Right ventricle myocardium inferior (tissue), 1 donor: ENCODE measurements around the gene NKAIN2. TPM values are rescaled to one million over a fixed set of nuclear protein-coding genes. Genes with fewer than 3 reads are reported as not detected.
"Not testable (repeated sequence)": the region's sequence is repeated elsewhere in the genome, so short reads cannot be mapped to it uniquely, and the experiment has no call there.

Experiments
- ATAC-seq: fragments of 200-7000 bp; cut with Tn5 transposase; one replicate; pipeline ENCODE4 v1.9.1; 2020; ENCODE audit warnings: mild to moderate bottlenecking, moderate library complexity
- DNase-seq: peaks from one replicate; pipeline ENCODE4 v3.0.0; 2021; ENCODE audit errors: missing footprints
- intact Hi-C: fragments of 100-400 bp; cut with DNase I; formaldehyde crosslinking; loops from one replicate; pipeline ENCODE4 v1.11.0; 2022
- total RNA-seq: library from RNA; stranded (reverse); fragmentation: NEBNext Ultra II Directional; extraction: Animal tissue kit (Norgen Biotek cat#: 25700); gene quantifications from one replicate; pipeline ENCODE4 v1.2.1, GENCODE V29; 2021
- donor health status: DM: no; HTN: yes; CAD: no; lungs with severe emphysema.

NKAIN2 gene
- total RNA-seq, 1 donor from 2014 or later: 0.30 TPM

DNA sequence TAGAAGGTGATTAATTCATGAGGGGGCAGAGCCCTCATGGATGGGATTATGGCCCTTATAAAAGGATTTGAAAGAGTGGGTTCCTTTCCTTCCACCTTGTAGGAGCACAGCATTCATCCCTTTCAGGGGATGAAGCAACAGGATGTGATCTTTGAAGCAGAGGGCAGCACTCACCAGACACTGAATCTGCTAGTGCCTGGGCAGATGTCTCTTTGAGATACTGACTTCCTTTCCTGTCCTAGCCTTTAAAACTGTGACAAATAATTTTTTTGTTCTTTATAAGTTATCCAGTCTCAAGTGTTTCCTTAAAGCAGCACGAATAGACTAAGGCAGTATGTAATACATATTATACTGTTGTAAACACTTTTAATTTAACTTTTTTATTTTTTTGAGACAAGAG, 620.0 kb downstream of the NKAIN2 start:
- DNase-seq: no peak
- intact Hi-C loops: no loop called here

DNA sequence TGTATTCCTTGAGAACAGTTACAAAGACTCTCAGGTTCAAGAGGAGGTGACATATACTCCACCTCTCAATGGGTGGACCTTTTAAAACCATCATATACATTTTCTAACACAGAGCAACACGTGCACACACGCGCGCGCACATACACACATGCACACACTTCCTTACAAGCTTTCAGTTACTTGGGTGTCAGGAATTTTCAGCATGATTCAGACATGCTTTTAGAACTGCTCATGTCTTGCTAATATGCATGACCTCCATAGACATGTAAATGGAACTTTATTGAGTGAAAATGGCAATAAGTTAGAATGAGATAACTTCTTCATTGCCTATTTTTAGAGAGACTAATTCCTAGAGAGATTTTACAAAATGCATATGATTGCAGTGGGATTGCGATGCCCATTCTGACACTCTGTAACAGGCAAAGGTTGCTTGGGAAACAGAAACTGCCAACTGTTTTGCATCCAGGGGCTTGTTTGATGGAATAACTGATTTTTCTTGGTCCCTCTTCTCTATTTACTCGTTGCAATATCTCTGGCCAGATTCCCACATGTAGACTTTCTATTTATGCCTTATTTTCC, 627.2 kb downstream of the NKAIN2 start:
- intact Hi-C loops: no loop called here
- ATAC-seq (no peak), DNase-seq (no peak)

More for the DNA sequence above, 620.0 kb downstream of the NKAIN2 start:
- ATAC-seq: no peak

GRCh38 chr6:124432620-124433019, 629.0 kb downstream of the NKAIN2 start:
- ATAC-seq (no peak), DNase-seq (no peak)
- intact Hi-C loops: no loop called here

GRCh38 chr6:124433387-124434160, 629.9 kb downstream of the NKAIN2 start:
- DNase-seq (no peak), ATAC-seq (no peak)
- intact Hi-C loops: no loop called here

DNA sequence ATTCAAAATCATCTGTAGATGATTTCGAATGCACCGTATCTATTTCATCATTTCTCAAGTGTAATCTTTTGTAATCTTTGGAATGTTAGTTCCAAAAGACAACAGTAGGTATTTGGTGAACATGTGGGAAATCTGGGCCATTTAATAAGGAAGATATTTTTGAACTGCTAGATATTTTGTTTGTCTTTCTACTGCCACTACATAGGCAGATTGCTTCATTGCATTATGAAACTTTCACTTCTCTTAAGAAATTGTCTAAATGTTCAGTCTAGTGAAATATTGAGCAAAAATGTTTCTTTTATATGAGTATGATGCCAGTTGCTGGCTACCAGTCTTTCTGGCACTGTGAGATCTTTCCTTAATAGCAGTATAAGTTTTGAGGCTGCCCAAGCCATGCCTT, 630.8 kb downstream of the NKAIN2 start:
- ATAC-seq (no peak), DNase-seq (no peak)
- intact Hi-C loops: no loop called here

DNA sequence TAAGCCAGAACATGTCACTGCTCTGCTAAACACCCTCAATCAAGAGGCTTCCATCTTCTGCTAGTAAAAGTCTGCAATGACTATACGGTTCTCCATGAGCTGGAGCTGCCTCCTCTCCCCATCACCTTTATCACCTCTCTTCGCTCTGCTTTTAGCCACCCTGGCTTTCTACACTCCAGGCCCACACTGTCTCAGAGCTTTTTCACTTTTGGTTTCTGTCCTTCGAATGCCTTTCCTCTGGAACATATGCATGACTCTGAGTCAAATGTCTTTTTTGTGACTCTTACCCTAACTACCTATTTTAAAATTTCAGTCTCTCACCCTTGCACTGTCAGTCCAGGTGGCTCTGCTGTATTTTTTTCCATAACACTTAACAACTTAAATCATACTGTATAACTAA, 633.1 kb downstream of the NKAIN2 start:
- intact Hi-C loops: no loop called here
- no peak for ATAC-seq

DNA sequence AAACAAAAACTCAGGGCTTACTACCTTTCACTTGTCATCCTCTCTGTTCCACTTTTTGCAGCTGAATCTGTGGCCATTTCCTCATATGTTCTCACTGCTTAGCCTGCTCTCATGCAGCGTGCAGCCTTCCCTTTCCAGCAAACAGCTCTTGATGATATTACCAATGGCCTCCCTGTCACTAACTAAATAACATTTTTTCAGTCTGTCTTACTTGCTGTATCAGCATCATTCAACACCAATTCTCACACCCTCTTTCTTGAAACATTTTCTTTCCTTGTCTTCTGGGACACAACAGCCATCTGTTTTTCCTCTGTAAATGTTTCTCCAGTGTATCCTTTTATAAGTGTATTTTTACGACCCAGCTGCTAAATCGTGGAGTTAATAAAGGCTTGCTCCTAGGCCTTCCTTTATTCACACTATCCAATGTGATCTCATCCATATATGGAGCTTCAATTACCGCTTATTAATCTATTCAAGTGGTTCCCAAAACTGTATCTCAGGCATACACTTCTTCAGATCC, 634.9 kb downstream of the NKAIN2 start:
- intact Hi-C loops: no loop called here
- no peak for ATAC-seq
- no peak for DNase-seq

More for the DNA sequence above, 633.1 kb downstream of the NKAIN2 start:
- no peak for DNase-seq

DNA sequence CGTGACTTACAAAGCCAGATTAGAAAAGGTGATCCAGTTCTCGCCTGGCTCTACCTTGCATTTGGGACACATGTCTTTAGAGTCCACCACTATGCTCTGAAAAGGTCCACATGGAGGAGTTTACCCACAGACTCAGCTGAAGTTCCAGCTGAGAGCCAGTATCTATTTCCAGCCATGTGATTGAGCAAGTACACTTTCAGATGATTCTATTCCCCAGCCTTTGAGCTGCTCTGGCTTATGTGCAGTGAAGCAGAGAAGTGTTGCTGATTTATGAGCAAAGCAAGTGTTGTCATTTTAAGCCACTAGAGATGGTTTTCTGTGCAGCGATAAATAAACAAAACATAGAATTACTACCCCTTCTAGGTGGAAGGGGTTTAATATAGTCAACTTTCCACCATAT, 637.8 kb downstream of the NKAIN2 start:
- intact Hi-C loops: no loop called here
- no peak for DNase-seq
- no peak for ATAC-seq

- intact Hi-C loops: no loop called here
- ATAC-seq (no peak), DNase-seq (no peak)
Observed at GRCh38 chr6:124443541-124443940, 639.9 kb downstream of the NKAIN2 start.

DNA sequence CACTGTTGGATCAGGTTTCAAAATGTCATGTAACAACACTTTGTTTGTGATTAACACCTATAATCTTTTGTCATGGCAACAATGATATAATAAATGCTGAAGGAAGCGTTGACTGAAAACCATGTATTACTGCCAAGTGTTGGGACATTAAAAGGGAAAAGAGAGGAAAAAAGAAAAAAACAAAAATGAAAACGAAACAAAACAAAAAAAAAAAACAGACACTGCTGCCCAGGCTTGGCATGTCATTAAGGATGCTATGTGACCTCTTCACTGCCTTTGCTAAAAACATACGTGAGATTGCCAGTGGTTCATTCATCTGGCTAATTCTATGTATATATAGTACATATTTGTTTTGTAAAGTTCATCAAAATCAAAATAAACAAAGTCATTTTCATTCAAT, 641.9 kb downstream of the NKAIN2 start:
- ATAC-seq: no peak
- DNase-seq: no peak
- intact Hi-C loops: no loop called here

- intact Hi-C loops: no loop called here
- DNase-seq (no peak), ATAC-seq (no peak)
Observed at GRCh38 chr6:124446961-124447360, 643.3 kb downstream of the NKAIN2 start.

GRCh38 chr6:124459268-124459667, 655.6 kb downstream of the NKAIN2 start:
- ATAC-seq (no peak), DNase-seq (no peak)
- intact Hi-C loops: no loop called here

GRCh38 chr6:124462750-124463149, 659.1 kb downstream of the NKAIN2 start:
- intact Hi-C loops: no loop called here
- DNase-seq (no peak), ATAC-seq (no peak)

GRCh38 chr6:124463271-124463670, 659.6 kb downstream of the NKAIN2 start:
- intact Hi-C loops: no loop called here
- no peak for DNase-seq
- ATAC-seq: no peak

GRCh38 chr6:124464600-124464999, 660.9 kb downstream of the NKAIN2 start:
- DNase-seq, ATAC-seq, intact Hi-C loops: not testable (repeated sequence)

- intact Hi-C loops: no loop called here
- no peak for ATAC-seq
- DNase-seq: no peak
Observed at GRCh38 chr6:124466949-124467348, 663.3 kb downstream of the NKAIN2 start.

DNA sequence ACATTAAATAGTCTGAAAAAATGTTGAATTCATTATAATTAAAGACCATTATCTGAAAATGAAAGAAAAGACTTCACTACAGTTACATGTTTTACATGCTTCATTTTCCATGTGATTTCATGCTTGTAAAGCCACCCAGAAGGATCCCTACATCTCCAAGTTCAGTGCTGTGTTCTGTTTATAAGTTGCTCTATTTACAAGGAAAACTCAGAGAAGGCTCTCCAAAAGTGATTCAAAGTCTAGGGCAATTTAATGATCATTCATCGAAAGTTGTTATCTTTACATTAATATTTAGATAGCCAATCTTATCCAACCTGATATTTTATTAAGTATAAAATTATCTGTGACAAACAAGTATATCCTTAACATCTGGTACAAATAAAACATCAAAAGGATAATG, 663.7 kb downstream of the NKAIN2 start:
- intact Hi-C loops: no loop called here
- DNase-seq (no peak), ATAC-seq (no peak)

- no peak for ATAC-seq
- no peak for DNase-seq
- intact Hi-C loops: no loop called here
Observed at GRCh38 chr6:124470803-124471202, 667.1 kb downstream of the NKAIN2 start.

GRCh38 chr6:124475176-124475575, 671.5 kb downstream of the NKAIN2 start:
- intact Hi-C loops: no loop called here
- ATAC-seq (no peak), DNase-seq (no peak)

GRCh38 chr6:124478906-124479305, 675.2 kb downstream of the NKAIN2 start:
- intact Hi-C loops: no loop called here
- no peak for ATAC-seq
- DNase-seq: no peak
